Stimulated activated CD4-positive, alpha-beta T cell treated with anti-CD3 and anti-CD28 coated beads, Interleukin-1b, Interleukin-23, amount 100 ng/mL, for 1 hour (primary cell): Measurements from ENCODE around the gene ZNF330.
"Not testable (repeated sequence)": the region's sequence is repeated elsewhere in the genome, so short reads cannot be mapped to it uniquely, and the experiment has no call there.

Experiments
- DNase-seq, 2 donors: peaks; one replicate each; pipeline ENCODE4 v3.0.0-alpha.2; 2020; ENCODE audit warnings: low read depth in 2 of 2

ZNF330 gene

GRCh38 chr4:141220691-141221659, at the start of gene ZNF330:
Gene ZNF330 (plus strand): TSS chr4:141220895. CDS start chr4:141222372, 1,477 bp downstream.
- peak; percentile 70 to 95 for DNase-seq

GRCh38 chr4:141174457-141174856, 46.2 kb upstream of the ZNF330 start:
- DNase-seq = no peak

GRCh38 chr4:141177171-141177570, 43.5 kb upstream of the ZNF330 start:
- no peak for DNase-seq

- DNase-seq = no peak
Measured at GRCh38 chr4:141179474-141180373, 41.0 kb upstream of the ZNF330 start.

GRCh38 chr4:141180991-141181761, 39.5 kb upstream of the ZNF330 start:
- DNase-seq = no peak

- DNase-seq = not testable (repeated sequence)
Measured at GRCh38 chr4:141183491-141183890, 37.2 kb upstream of the ZNF330 start.

- no peak for DNase-seq
Measured at GRCh38 chr4:141192564-141192963, 28.1 kb upstream of the ZNF330 start.

- DNase-seq = no peak
Measured at GRCh38 chr4:141193516-141194034, 27.1 kb upstream of the ZNF330 start.

GRCh38 chr4:141195095-141195707, 25.5 kb upstream of the ZNF330 start:
- DNase-seq = no peak

- no peak for DNase-seq
Measured at GRCh38 chr4:141196227-141196933, 24.3 kb upstream of the ZNF330 start.

- DNase-seq = no peak
Measured at GRCh38 chr4:141207961-141208360, 12.7 kb upstream of the ZNF330 start.

GRCh38 chr4:141210168-141210567, 10.5 kb upstream of the ZNF330 start:
- DNase-seq = no peak

GRCh38 chr4:141213550-141213991, 7.1 kb upstream of the ZNF330 start:
- DNase-seq = no peak

GRCh38 chr4:141215030-141215429, 5.7 kb upstream of the ZNF330 start:
- no peak for DNase-seq

GRCh38 chr4:141216002-141216761, 4.5 kb upstream of the ZNF330 start:
- DNase-seq = no peak

GRCh38 chr4:141220271-141220670, 424 bp upstream of the ZNF330 start:
- DNase-seq = no peak

- DNase-seq = no peak
Measured at GRCh38 chr4:141223418-141223817, 2.7 kb downstream of the ZNF330 start.

- DNase-seq = not testable (repeated sequence)
Measured at GRCh38 chr4:141227280-141227679, 6.6 kb downstream of the ZNF330 start.

GRCh38 chr4:141229408-141230101, 8.9 kb downstream of the ZNF330 start:
- DNase-seq = no peak
